Muscle layer of duodenum (tissue), 2 donors: ENCODE data around the gene ELP4.
"Not testable (repeated sequence)": the region's sequence is repeated elsewhere in the genome, so short reads cannot be mapped to it uniquely, and the experiment has no call there.

Source experiments
- H3K27ac ChIP-seq: one replicate; pipeline ENCODE4 v1.7.0; 2013; ENCODE audit warnings: mild to moderate bottlenecking, low read length
- H3K27me3 ChIP-seq: one replicate; pipeline ENCODE4 v1.7.0; 2013; ENCODE audit warnings: low read depth, mild to moderate bottlenecking, control low read depth, low read length
- H3K36me3 ChIP-seq, 2 donors: one replicate each; pipeline ENCODE4 v1.7.0; 2013; ENCODE audit warnings: low read length in 2 of 2, control low read depth in 1 of 2, mild to moderate bottlenecking in 1 of 2; ENCODE audit not compliant: insufficient read depth in 2 of 2, control insufficient read depth in 1 of 2
- H3K4me1 ChIP-seq, 2 donors: one replicate each; pipeline ENCODE4 v1.7.0; 2013; ENCODE audit warnings: low read length in 2 of 2, mild to moderate bottlenecking in 2 of 2, control low read depth in 1 of 2, moderate library complexity in 1 of 2; ENCODE audit not compliant: insufficient read depth in 2 of 2, control insufficient read depth in 1 of 2
- H3K4me3 ChIP-seq, 2 donors: one replicate each; pipeline ENCODE4 v1.7.0; 2013; ENCODE audit warnings: low read length in 2 of 2, low read depth in 1 of 2, mild to moderate bottlenecking in 1 of 2
- H3K9me3 ChIP-seq, 2 donors: one replicate each; pipeline ENCODE4 v1.7.0; 2013; ENCODE audit warnings: low read length in 2 of 2, control low read depth in 1 of 2, mild to moderate bottlenecking in 1 of 2; ENCODE audit not compliant: control insufficient read depth in 1 of 2
- donor health status: healthy.

ELP4 gene

GRCh38 chr11:31711137-31711536 is 201.6 kb downstream of the ELP4 start:
- no peak overlapping the region for H3K4me3 ChIP-seq
- no peaks in the 10 kb centered on the region for H3K27me3 ChIP-seq
- H3K9me3 ChIP-seq: no peaks in the 10 kb centered on the region
- H3K27ac ChIP-seq: no peak overlapping the region
- no peaks in the 10 kb centered on the region for H3K4me1 ChIP-seq
- H3K36me3 ChIP-seq: peaks cover 0 to 3% of the 10 kb centered on the region in 2 donors

DNA sequence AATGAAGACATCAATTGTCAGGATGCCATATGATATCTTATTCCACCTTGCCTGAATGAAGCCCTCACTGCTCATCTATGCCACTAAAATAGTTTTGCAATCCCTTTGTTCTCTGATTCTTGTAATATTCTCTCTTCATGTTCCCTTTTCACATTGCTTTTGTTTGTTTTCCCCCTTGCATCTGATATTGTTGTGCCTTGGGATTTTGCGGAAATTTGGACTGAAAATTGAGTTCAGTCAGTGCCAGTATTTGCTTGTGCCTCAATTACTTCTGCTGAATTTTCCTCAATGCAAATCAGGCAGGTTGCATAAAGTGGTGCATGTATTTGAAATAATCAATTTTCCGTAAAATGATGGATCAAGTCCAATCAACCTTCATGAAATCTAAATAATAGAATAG is 203.3 kb downstream of the ELP4 start:
- no peaks in the 10 kb centered on the region for H3K36me3 ChIP-seq
- no peaks in the 10 kb centered on the region for H3K4me1 ChIP-seq

DNA sequence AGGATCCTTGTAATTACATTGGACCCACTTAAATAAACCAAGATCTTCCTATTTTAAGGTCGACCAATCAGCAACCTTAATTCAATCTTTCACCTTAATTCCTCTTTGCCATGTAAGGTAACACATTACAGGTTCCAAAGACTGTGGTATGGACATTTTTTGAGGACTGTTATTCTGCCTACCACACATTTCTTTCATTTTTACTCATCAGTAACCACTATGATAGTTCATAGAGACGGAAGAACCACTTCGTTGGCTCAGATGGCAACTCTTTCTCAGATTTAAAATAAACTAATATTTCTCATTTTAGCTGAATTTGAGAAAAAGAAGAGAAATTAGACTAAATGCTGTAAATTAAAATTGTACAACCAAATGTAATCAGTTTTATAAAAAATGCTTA is 205.3 kb downstream of the ELP4 start:
- Histone ChIP-seq H3K27ac (no peak overlapping the region), H3K27me3 (no peaks in the 10 kb centered on the region), H3K4me3 (no peak overlapping the region), H3K4me1 (no peaks in the 10 kb centered on the region), H3K9me3 (no peaks in the 10 kb centered on the region), H3K36me3 (no peaks in the 10 kb centered on the region)

More for the DNA sequence above, 203.3 kb downstream of the ELP4 start:
- no peaks in the 10 kb centered on the region for H3K27me3 ChIP-seq
- H3K27ac ChIP-seq: no peak overlapping the region
- no peaks in the 10 kb centered on the region for H3K9me3 ChIP-seq
- H3K4me3 ChIP-seq: no peak overlapping the region

DNA sequence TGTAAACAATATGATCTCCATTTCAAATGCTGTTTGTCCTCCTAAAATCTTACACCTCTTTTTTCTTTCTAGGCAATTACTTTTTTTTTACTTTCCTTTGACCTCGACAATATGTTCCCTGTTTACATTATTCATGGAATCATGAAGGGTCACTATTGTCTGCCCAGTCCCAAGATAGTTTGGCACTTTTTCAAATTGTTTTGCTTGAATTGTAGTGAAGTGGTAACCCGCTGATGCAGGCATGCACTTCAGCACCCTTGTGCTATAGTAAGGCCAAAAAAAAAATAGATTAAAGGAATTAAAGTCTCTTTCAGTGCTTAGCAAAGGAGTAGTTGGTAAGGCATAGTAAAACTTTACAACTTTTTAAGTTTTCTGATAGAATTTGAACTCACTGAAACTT is 210.7 kb downstream of the ELP4 start:
- H3K36me3 ChIP-seq: peaks cover 0 to 6% of the 10 kb centered on the region in 2 donors
- H3K27ac ChIP-seq: no peak overlapping the region
- H3K4me3 ChIP-seq: no peak overlapping the region
- no peaks in the 10 kb centered on the region for H3K27me3 ChIP-seq
- no peaks in the 10 kb centered on the region for H3K9me3 ChIP-seq
- no peaks in the 10 kb centered on the region for H3K4me1 ChIP-seq

- no peaks in the 10 kb centered on the region for H3K27me3 ChIP-seq
- no peak overlapping the region for H3K4me3 ChIP-seq
- no peak overlapping the region for H3K27ac ChIP-seq
- H3K9me3 ChIP-seq: no peaks in the 10 kb centered on the region
- H3K4me1 ChIP-seq: no peaks in the 10 kb centered on the region
- peaks cover 0 to 7% of the 10 kb centered on the region in 2 donors for H3K36me3 ChIP-seq
Observed at GRCh38 chr11:31720671-31721365, 211.3 kb downstream of the ELP4 start.

- no peaks in the 10 kb centered on the region for H3K4me1 ChIP-seq
- H3K4me3 ChIP-seq: no peak overlapping the region
- H3K9me3 ChIP-seq: no peaks in the 10 kb centered on the region
- no peaks in the 10 kb centered on the region for H3K27me3 ChIP-seq
- peaks cover 0 to 7% of the 10 kb centered on the region in 2 donors for H3K36me3 ChIP-seq
- H3K27ac ChIP-seq: no peak overlapping the region
Observed at GRCh38 chr11:31722754-31723153, 213.2 kb downstream of the ELP4 start.

- Histone ChIP-seq H3K36me3 (peaks cover 0 to 7% of the 10 kb centered on the region in 2 donors), H3K27ac (no peak overlapping the region), H3K4me1 (no peaks in the 10 kb centered on the region), H3K9me3 (no peaks in the 10 kb centered on the region), H3K4me3 (no peak overlapping the region), H3K27me3 (no peaks in the 10 kb centered on the region)
Observed at GRCh38 chr11:31725176-31725575, 215.6 kb downstream of the ELP4 start.

DNA sequence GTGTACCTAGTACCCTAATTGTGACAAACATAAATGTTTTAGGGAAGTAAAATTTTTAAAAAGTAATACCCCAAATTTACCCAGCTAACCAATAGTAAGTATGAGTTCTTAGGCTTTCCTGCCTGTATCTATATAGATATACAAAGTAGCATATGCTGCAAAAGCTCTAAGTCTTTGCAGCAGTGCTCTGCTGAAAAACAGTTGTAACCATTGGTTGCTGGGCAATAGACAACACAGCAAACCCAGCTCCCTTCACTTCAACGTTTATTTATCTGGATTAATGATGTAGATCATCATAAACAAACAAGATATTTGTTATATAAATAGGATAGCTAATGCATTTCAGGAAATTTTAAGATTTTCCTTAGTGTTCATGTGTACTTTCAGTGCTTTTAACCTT is 218.9 kb downstream of the ELP4 start:
- H3K27ac ChIP-seq: no peak overlapping the region
- peaks cover 0 to 7% of the 10 kb centered on the region in 2 donors for H3K36me3 ChIP-seq
- no peak overlapping the region for H3K4me3 ChIP-seq
- no peaks in the 10 kb centered on the region for H3K4me1 ChIP-seq
- H3K27me3 ChIP-seq: no peaks in the 10 kb centered on the region
- H3K9me3 ChIP-seq: no peaks in the 10 kb centered on the region

- H3K9me3 ChIP-seq: peaks cover 0 to 8% of the 10 kb centered on the region in 2 donors
- no peak overlapping the region for H3K4me3 ChIP-seq
- H3K4me1 ChIP-seq: no peaks in the 10 kb centered on the region
- H3K36me3 ChIP-seq: peaks cover 0 to 5% of the 10 kb centered on the region in 2 donors
- no peak overlapping the region for H3K27ac ChIP-seq
- H3K27me3 ChIP-seq: no peaks in the 10 kb centered on the region
Observed at GRCh38 chr11:31740131-31740530, 230.6 kb downstream of the ELP4 start.

DNA sequence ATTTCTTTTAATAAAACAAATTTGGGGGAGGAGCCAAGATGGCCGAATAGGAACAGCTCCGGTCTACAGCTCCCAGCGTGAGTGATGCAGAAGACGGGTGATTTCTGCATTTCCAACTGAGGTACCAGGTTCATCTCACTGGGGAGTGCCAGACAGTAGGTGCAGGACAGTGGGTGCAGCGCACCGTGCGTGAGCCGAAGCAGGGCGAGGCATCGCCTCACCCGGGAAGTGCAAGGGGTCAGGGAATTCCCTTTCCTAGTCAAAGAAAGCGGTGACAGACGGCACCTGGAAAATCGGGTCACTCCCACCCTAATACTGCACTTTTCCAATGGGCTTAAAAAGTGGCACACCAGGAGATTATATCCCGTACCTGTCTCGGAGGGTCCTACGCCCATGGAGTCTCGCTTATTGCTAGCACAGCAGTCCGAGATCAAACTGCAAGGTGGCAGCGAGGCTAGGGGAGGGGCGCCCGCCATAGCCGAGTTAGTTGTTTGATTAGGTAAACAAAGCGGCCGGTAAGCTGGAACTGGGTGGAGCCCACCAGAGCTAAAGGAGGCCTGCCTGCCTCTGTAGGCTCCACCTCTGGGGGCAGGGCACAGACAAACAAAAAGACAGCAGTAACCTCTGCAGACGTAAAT is 231.3 kb downstream of the ELP4 start:
- not testable (repeated sequence) for H3K9me3 ChIP-seq, H3K4me1 ChIP-seq, H3K27ac ChIP-seq, H3K27me3 ChIP-seq, H3K4me3 ChIP-seq, H3K36me3 ChIP-seq

GRCh38 chr11:31747581-31747980 is 238.0 kb downstream of the ELP4 start:
- Histone ChIP-seq H3K36me3 (peaks cover 0 to 3% of the 10 kb centered on the region in 2 donors), H3K9me3 (no peaks in the 10 kb centered on the region), H3K27me3 (no peaks in the 10 kb centered on the region), H3K4me1 (no peaks in the 10 kb centered on the region), H3K4me3 (no peak overlapping the region), H3K27ac (no peak overlapping the region)
